22Rv1 (cell line): ENCODE data around the gene CXCR5.

ENCODE experiments used
- ZFX ChIP-seq: fragments of 450-650 bp; IDR thresholded peaks from 2 replicates; pipeline ENCODE4 v1.6.1; 2017; ENCODE audit warnings: antibody characterized with exemption, borderline replicate concordance
- TF ChIP-seq, protein P1 (sequence below): fragments of 450-650 bp; IDR thresholded peaks from 2 replicates; pipeline ENCODE4 v1.5.1; 2017; ENCODE audit warnings: mild to moderate bottlenecking

DNA sequence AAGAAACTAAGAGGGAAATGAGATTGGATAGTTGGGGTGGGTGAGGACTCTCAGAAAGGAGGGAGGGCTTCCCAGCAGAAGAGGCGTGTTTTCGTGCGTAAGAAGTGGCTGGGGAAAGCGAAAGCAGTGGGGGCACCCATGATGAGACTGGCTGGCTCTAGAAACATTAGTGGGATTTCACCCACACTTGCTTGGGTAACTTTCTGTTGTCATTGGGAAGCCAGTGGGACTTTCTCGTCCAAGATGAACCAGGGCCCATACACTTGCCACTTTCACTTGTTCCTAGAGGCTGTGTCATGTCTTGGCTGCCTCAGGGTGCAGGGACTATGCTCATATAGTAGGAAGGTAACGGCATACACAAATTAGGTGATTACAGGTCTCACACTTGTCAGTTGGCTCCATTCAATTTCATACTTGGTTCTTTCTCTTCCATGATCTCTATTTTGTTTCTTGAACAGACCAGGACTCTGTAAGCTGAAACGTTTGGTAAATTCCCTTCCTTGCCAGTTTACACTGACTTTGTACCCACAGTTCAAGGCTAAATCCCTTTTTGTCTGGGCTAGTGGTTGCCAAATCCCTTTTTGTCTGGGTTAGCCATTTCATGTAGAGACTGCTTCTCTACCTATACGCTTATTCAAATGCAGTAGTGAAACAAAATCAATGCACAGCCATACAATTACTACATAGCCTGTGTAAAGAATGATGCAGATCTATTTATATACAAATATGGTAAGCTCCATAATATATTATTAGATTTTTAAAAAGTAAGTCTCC, 42.0 kb upstream of the CXCR5 start:
- TF ChIP-seq, protein P1, sequence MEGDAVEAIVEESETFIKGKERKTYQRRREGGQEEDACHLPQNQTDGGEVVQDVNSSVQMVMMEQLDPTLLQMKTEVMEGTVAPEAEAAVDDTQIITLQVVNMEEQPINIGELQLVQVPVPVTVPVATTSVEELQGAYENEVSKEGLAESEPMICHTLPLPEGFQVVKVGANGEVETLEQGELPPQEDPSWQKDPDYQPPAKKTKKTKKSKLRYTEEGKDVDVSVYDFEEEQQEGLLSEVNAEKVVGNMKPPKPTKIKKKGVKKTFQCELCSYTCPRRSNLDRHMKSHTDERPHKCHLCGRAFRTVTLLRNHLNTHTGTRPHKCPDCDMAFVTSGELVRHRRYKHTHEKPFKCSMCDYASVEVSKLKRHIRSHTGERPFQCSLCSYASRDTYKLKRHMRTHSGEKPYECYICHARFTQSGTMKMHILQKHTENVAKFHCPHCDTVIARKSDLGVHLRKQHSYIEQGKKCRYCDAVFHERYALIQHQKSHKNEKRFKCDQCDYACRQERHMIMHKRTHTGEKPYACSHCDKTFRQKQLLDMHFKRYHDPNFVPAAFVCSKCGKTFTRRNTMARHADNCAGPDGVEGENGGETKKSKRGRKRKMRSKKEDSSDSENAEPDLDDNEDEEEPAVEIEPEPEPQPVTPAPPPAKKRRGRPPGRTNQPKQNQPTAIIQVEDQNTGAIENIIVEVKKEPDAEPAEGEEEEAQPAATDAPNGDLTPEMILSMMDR: no peak
- TF ChIP-seq ZFX: no peak
